Activated CD4-positive, alpha-beta T cell treated with anti-CD3 and anti-CD28 coated beads, Interleukin-10, Interleukin-2, amounts not matched to agents 100 ng/mL and 50 ng/mL, durations not matched to agents 16 hours and 8 hours (primary cell): ENCODE results near the gene RPS6KA2.
"Not testable (repeated sequence)": the region's sequence is repeated elsewhere in the genome, so short reads cannot be mapped to it uniquely, and the experiment has no call there.

Source experiments
- DNase-seq: peaks from one replicate; pipeline ENCODE4 v3.0.0-alpha.2; 2020

RPS6KA2 gene

GRCh38 chr6:166588691-166589336 lies 38.2 kb downstream of the RPS6KA2 start:
- DNase-seq, result peak; percentile 3

GRCh38 chr6:166587631-166588413 lies 39.2 kb downstream of the RPS6KA2 start:
- DNase-seq, result no peak

- DNase-seq, result peak; percentile 62
Measured at GRCh38 chr6:166586424-166587156, 40.5 kb downstream of the RPS6KA2 start, which contains the start of gene RAMACL. TSS of gene RAMACL (minus strand) at chr6:166586678. CDS start at chr6:166586477, 201 bp downstream.

GRCh38 chr6:166584853-166585429 lies 42.1 kb downstream of the RPS6KA2 start:
- no peak for DNase-seq

- no peak for DNase-seq
Measured at GRCh38 chr6:166584155-166584554, 42.9 kb downstream of the RPS6KA2 start.

GRCh38 chr6:166583230-166583965 lies 43.7 kb downstream of the RPS6KA2 start:
- DNase-seq, result no peak

GRCh38 chr6:166582258-166582657 lies 44.8 kb downstream of the RPS6KA2 start:
- DNase-seq, result no peak

- DNase-seq, result not testable (repeated sequence)
Measured at GRCh38 chr6:166581801-166582200, 45.2 kb downstream of the RPS6KA2 start.

GRCh38 chr6:166581091-166581511 lies 46.0 kb downstream of the RPS6KA2 start:
- DNase-seq, result no peak

- DNase-seq, result no peak
Measured at GRCh38 chr6:166580076-166581050, 46.7 kb downstream of the RPS6KA2 start.

GRCh38 chr6:166579237-166579850 lies 47.7 kb downstream of the RPS6KA2 start:
- no peak for DNase-seq

GRCh38 chr6:166578536-166579236 lies 48.4 kb downstream of the RPS6KA2 start:
- DNase-seq, result no peak

- no peak for DNase-seq
Measured at GRCh38 chr6:166575205-166575604, 51.8 kb downstream of the RPS6KA2 start.

- DNase-seq, result no peak
Measured at GRCh38 chr6:166573511-166574216, 53.4 kb downstream of the RPS6KA2 start.

GRCh38 chr6:166572370-166573261 lies 54.4 kb downstream of the RPS6KA2 start:
- DNase-seq, result no peak

GRCh38 chr6:166570929-166571713 lies 55.9 kb downstream of the RPS6KA2 start:
- no peak for DNase-seq

GRCh38 chr6:166569206-166569605 lies 57.8 kb downstream of the RPS6KA2 start:
- no peak for DNase-seq
